GM21529 (cell line): ENCODE data around the gene NKD2.

Experiments
- ATAC-seq: cut with Tn5 transposase; IDR thresholded peaks from one replicate; pipeline ENCODE4 v1.9.1; 2021; ENCODE audit not compliant: unreplicated experiment

Gene NKD2

GRCh38 chr5:1083823-1084605 is 75.4 kb downstream of the NKD2 start:
- ATAC-seq, result no peak

- no peak for ATAC-seq
Observed at GRCh38 chr5:1085391-1085790, 76.8 kb downstream of the NKD2 start.

- no peak for ATAC-seq
Observed at GRCh38 chr5:1086137-1086536, 77.5 kb downstream of the NKD2 start.

GRCh38 chr5:1086871-1087270 is 78.3 kb downstream of the NKD2 start:
- ATAC-seq, result no peak

GRCh38 chr5:1087428-1087827 is 78.8 kb downstream of the NKD2 start:
- no peak for ATAC-seq

GRCh38 chr5:1088031-1088430 is 79.4 kb downstream of the NKD2 start:
- ATAC-seq, result no peak
